MM.1S (cell line): ENCODE results near the gene TANC1.

Source experiments
- DNase-seq: peaks from one replicate; pipeline ENCODE4 v3.0.0-alpha.2; 2015
- H2AFZ ChIP-seq: fragments of 300-600 bp; sonication (generic); 2 replicates; pipeline ENCODE4 v1.6.0; 2016; ENCODE audit warnings: antibody characterized with exemption, low read length
- H3F3A ChIP-seq: fragments of 300-600 bp; sonication (generic); 2 replicates; pipeline ENCODE4 v1.6.1; 2016; ENCODE audit warnings: mild to moderate bottlenecking, antibody characterized with exemption, low read length, moderate library complexity, mixed read lengths; ENCODE audit not compliant: insufficient read depth
- H3K27ac ChIP-seq: fragments of 300-600 bp; sonication (generic); 2 replicates; pipeline ENCODE4 v1.5.1; 2016; ENCODE audit warnings: mild to moderate bottlenecking, low read length
- H3K27me3 ChIP-seq: fragments of 300-600 bp; sonication (generic); replicated peaks from 2 replicates; pipeline ENCODE4 v1.6.0; 2016; ENCODE audit warnings: low read length; ENCODE audit not compliant: insufficient read depth
- H3K36me3 ChIP-seq: fragments of 300-600 bp; sonication (generic); replicated peaks from 2 replicates; pipeline ENCODE4 v1.6.1; 2016; ENCODE audit warnings: mild to moderate bottlenecking, low read length, mixed read lengths; ENCODE audit not compliant: insufficient read depth
- H3K4me1 ChIP-seq: fragments of 300-600 bp; sonication (generic); 2 replicates; pipeline ENCODE4 v1.6.1; 2016; ENCODE audit warnings: low read length, mixed read lengths
- H3K4me2 ChIP-seq: fragments of 300-600 bp; sonication (generic); 2 replicates; pipeline ENCODE4 v1.6.0; 2016; ENCODE audit warnings: low read depth, low read length
- H3K4me3 ChIP-seq: fragments of 300-600 bp; sonication (generic); 2 replicates; pipeline ENCODE4 v1.5.1; 2016; ENCODE audit warnings: low read length, mixed read lengths
- H3K79me2 ChIP-seq: fragments of 300-600 bp; sonication (generic); 2 replicates; pipeline ENCODE4 v1.6.1; 2016; ENCODE audit warnings: mixed run types, low read length, mixed read lengths
- H3K9ac ChIP-seq: fragments of 300-600 bp; sonication (generic); 2 replicates; pipeline ENCODE4 v1.6.1; 2016; ENCODE audit warnings: low read length, mixed read lengths
- H3K9me2 ChIP-seq: fragments of 300-600 bp; sonication (generic); replicated peaks from 2 replicates; pipeline ENCODE4 v1.6.1; 2016; ENCODE audit warnings: mild to moderate bottlenecking, low read length, mixed read lengths; ENCODE audit not compliant: insufficient read depth
- H3K9me3 ChIP-seq: fragments of 300-600 bp; sonication (generic); replicated peaks from 2 replicates; pipeline ENCODE4 v1.6.1; 2016; ENCODE audit warnings: mild to moderate bottlenecking, low read length, mixed read lengths; ENCODE audit not compliant: insufficient read depth
- H4K20me1 ChIP-seq: fragments of 300-600 bp; sonication (generic); 2 replicates; pipeline ENCODE4 v1.6.1; 2016; ENCODE audit warnings: mild to moderate bottlenecking, low read length, moderate library complexity, mixed read lengths; ENCODE audit not compliant: insufficient read depth
- EZH2 ChIP-seq: fragments of 300-600 bp; sonication (generic); optimal IDR thresholded peaks from 2 replicates; pipeline ENCODE3; 2017; ENCODE audit warnings: low read depth, mild to moderate bottlenecking, antibody characterized with exemption, low read length, mixed read lengths
- EZH2phosphoT487 ChIP-seq: fragments of 300-600 bp; sonication (generic); IDR thresholded peaks from 2 replicates; pipeline ENCODE4 v1.6.1; 2018; ENCODE audit warnings: antibody characterized with exemption, low read length
- TF ChIP-seq, protein P1 (sequence below): fragments of 300-600 bp; sonication (generic); IDR thresholded peaks from 2 replicates; pipeline ENCODE4 v1.5.1; 2016; ENCODE audit warnings: antibody characterized with exemption, low read length, mixed read lengths

The TANC1 gene

DNA sequence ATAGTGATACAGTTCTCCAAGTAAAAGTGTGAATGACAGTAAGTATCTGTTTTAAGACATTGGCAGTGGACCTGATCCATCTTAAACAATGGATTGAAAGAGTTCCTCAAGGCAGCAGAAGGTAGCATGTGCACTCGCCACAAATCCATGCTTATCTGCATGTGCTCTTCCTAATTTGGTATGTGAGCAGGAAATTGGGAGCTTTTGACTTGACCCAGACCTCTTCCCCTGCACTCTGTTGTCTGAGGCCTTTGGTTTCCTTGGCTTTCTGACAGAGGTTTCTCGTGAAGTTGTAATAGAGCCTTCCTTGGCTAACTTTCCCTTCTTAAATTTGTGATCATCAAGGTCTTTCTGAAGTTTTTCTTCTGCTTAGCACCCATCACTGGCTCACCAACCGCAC is 204.0 kb downstream of the TANC1 start:
- TF ChIP-seq EZH2phosphoT487 (no peak), EZH2 (no peak)
- TF ChIP-seq, protein P1, sequence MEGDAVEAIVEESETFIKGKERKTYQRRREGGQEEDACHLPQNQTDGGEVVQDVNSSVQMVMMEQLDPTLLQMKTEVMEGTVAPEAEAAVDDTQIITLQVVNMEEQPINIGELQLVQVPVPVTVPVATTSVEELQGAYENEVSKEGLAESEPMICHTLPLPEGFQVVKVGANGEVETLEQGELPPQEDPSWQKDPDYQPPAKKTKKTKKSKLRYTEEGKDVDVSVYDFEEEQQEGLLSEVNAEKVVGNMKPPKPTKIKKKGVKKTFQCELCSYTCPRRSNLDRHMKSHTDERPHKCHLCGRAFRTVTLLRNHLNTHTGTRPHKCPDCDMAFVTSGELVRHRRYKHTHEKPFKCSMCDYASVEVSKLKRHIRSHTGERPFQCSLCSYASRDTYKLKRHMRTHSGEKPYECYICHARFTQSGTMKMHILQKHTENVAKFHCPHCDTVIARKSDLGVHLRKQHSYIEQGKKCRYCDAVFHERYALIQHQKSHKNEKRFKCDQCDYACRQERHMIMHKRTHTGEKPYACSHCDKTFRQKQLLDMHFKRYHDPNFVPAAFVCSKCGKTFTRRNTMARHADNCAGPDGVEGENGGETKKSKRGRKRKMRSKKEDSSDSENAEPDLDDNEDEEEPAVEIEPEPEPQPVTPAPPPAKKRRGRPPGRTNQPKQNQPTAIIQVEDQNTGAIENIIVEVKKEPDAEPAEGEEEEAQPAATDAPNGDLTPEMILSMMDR = no peak
- H3K36me3 ChIP-seq = no peaks in the 10 kb centered on the region

DNA sequence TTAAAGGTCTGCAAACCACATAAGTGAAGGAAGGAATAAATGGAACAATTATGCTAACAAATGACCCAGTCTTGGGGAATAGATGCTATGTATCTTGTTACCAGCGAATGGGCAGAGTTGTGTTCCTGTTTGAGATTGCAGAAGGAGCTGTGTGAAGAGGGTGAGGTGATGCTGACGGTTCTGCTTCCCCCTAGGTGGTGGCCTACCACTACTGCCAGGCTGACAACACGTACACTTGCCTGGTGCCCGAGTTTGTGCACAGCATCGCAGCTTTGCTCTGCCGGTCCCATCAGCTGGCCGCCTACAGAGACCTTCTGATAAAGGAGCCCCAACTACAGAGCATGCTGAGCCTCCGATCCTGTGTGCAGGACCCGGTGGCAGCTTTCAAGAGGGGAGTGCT is 206.3 kb downstream of the TANC1 start:
- TF ChIP-seq, protein P1 = no peak
- TF ChIP-seq EZH2phosphoT487 (no peak), EZH2 (no peak)
- H3K4me2 ChIP-seq = no peak overlapping the region
- H3K27me3 ChIP-seq = no peaks in the 10 kb centered on the region
- H3K9ac ChIP-seq = no peak overlapping the region
- H3K4me3 ChIP-seq = no peak overlapping the region
- H3K9me2 ChIP-seq = no peaks in the 10 kb centered on the region
- H3K27ac ChIP-seq = no peak overlapping the region
- no peak for DNase-seq
- no peak overlapping the region for H2AFZ ChIP-seq
- no peaks in the 10 kb centered on the region for H3K79me2 ChIP-seq
- no peaks in the 10 kb centered on the region for H3K9me3 ChIP-seq
- H4K20me1 ChIP-seq = no peaks in the 10 kb centered on the region
- H3K36me3 ChIP-seq = no peaks in the 10 kb centered on the region
- no peaks in the 10 kb centered on the region for H3K4me1 ChIP-seq
- H3F3A ChIP-seq = no peaks in the 10 kb centered on the region

More for the DNA sequence above, 204.0 kb downstream of the TANC1 start:
- Histone ChIP-seq H4K20me1 (no peaks in the 10 kb centered on the region), H3K4me2 (no peak overlapping the region), H3K9ac (no peak overlapping the region), H3K4me1 (no peaks in the 10 kb centered on the region), H3K79me2 (no peaks in the 10 kb centered on the region), H3K27ac (no peak overlapping the region), H3F3A (no peaks in the 10 kb centered on the region), H2AFZ (no peak overlapping the region), H3K9me3 (no peaks in the 10 kb centered on the region), H3K27me3 (no peaks in the 10 kb centered on the region), H3K9me2 (no peaks in the 10 kb centered on the region), H3K4me3 (no peak overlapping the region)
- no peak for DNase-seq

DNA sequence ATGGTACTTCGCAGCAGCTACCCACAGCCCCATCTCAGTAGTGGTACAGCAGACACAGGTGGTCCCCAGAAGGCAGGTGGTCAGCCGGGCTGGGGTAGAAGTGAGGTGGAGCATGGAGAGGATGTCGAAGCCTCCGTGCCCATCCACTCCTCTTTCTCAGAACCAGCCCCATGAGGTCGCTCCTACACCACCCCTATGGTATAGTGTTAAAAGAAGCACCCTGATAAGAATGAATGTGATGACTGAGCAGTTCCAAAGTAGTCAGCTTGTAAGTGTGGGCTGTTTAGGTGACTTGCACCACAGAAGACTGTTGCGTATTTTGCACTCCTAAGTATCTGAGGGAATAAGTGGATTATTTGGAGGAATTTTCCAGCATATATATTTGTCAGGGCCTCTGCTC is 206.7 kb downstream of the TANC1 start:
- DNase-seq = no peak
- Histone ChIP-seq H3K9me2 (no peaks in the 10 kb centered on the region), H3F3A (no peaks in the 10 kb centered on the region), H3K27ac (no peak overlapping the region), H3K79me2 (no peaks in the 10 kb centered on the region), H4K20me1 (no peaks in the 10 kb centered on the region), H3K4me2 (no peak overlapping the region), H3K4me1 (no peaks in the 10 kb centered on the region), H3K9ac (no peak overlapping the region), H2AFZ (no peak overlapping the region), H3K9me3 (no peaks in the 10 kb centered on the region), H3K27me3 (no peaks in the 10 kb centered on the region), H3K4me3 (no peak overlapping the region), H3K36me3 (no peaks in the 10 kb centered on the region)
- TF ChIP-seq, protein P1 = no peak
- TF ChIP-seq EZH2phosphoT487 (no peak), EZH2 (no peak)

DNA sequence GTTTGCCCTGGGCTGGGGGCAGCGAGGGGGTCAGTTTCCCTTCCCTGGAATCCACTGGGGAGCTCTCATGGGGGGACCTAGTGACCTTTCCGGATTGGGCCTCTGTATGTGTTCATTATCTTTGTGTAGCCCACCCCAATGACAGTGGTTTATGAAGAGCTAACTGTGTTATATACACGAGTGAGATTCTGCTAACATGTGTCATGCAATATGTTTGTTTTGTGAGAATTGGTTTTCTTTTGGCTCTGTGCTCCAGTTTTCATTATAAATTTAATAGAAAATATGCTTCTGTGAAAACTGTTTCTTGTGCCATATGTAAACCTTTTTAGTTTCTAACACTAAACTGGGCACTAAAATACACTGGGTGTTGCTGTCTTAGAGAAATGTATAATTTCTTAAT is 207.5 kb downstream of the TANC1 start:
- H3K4me2 ChIP-seq = no peak overlapping the region
- H3K9me3 ChIP-seq = no peaks in the 10 kb centered on the region
- H3F3A ChIP-seq = no peaks in the 10 kb centered on the region
- TF ChIP-seq, protein P1 = no peak
- TF ChIP-seq EZH2 (no peak), EZH2phosphoT487 (no peak)
- no peak overlapping the region for H3K27ac ChIP-seq
- no peaks in the 10 kb centered on the region for H3K36me3 ChIP-seq
- no peaks in the 10 kb centered on the region for H3K79me2 ChIP-seq
- H3K4me1 ChIP-seq = no peaks in the 10 kb centered on the region
- H3K4me3 ChIP-seq = no peak overlapping the region
- no peaks in the 10 kb centered on the region for H3K9me2 ChIP-seq
- no peak for DNase-seq
- H3K9ac ChIP-seq = no peak overlapping the region
- no peaks in the 10 kb centered on the region for H4K20me1 ChIP-seq
- H2AFZ ChIP-seq = no peak overlapping the region
- H3K27me3 ChIP-seq = no peaks in the 10 kb centered on the region
